Measurements from ENCODE around the gene TRAF1.

The TRAF1 gene

GRCh38 chr9:120912958-120913646 lies 13.5 kb downstream of the TRAF1 start:
- H3K4me3 ChIP-seq (ENCODE audit: low read length), result no peak overlapping the region
- no peak for TF ChIP-seq CTCF (conservative IDR thresholded peaks at IDR 0.05; ENCODE audit: low read length)

GRCh38 chr9:120911295-120911837 lies 15.2 kb downstream of the TRAF1 start:
- no peak for DNase-seq (ENCODE audit: low read depth)
- TF ChIP-seq CTCF (conservative IDR thresholded peaks at IDR 0.05; ENCODE audit: low read length), result no peak
- H3K4me3 ChIP-seq (ENCODE audit: low read length), result no peak overlapping the region

More at GRCh38 chr9:120912958-120913646, 13.5 kb downstream of the TRAF1 start:
- DNase-seq (ENCODE audit: low read depth), result no peak

GRCh38 chr9:120910643-120911042 lies 16.0 kb downstream of the TRAF1 start:
- no peak overlapping the region for H3K4me3 ChIP-seq (ENCODE audit: low read length)
- no peak for DNase-seq (ENCODE audit: low read depth)
- no peak for TF ChIP-seq CTCF (conservative IDR thresholded peaks at IDR 0.05; ENCODE audit: low read length)

- no peak for DNase-seq (ENCODE audit: low read depth)
These were observed 16.7 kb downstream of the TRAF1 start for GRCh38 chr9:120909904-120910303.

GRCh38 chr9:120905315-120906164 lies 21.1 kb downstream of the TRAF1 start:
- no peak overlapping the region for H3K4me3 ChIP-seq (ENCODE audit: low read length)
- no peak for TF ChIP-seq CTCF (conservative IDR thresholded peaks at IDR 0.05; ENCODE audit: low read length)
- DNase-seq (ENCODE audit: low read depth), result no peak

More at GRCh38 chr9:120909904-120910303, 16.7 kb downstream of the TRAF1 start:
- no peak overlapping the region for H3K4me3 ChIP-seq (ENCODE audit: low read length)
- TF ChIP-seq CTCF (conservative IDR thresholded peaks at IDR 0.05; ENCODE audit: low read length), result no peak

- no peak for TF ChIP-seq CTCF (conservative IDR thresholded peaks at IDR 0.05; ENCODE audit: low read length)
- DNase-seq (ENCODE audit: low read depth), result no peak
- no peak overlapping the region for H3K4me3 ChIP-seq (ENCODE audit: low read length)
These were observed 21.7 kb downstream of the TRAF1 start for GRCh38 chr9:120904978-120905301.
